Esophagus muscularis mucosa (tissue), 4 donors: ENCODE data around the gene PID1. TPM values are rescaled to one million over a fixed set of nuclear protein-coding genes. Genes with fewer than 3 reads are reported as not detected.

Source experiments
- DNase-seq: peaks from one replicate; pipeline ENCODE4 v3.0.0-alpha.2; 2017; ENCODE audit errors: extremely low spot score
- H3K27ac ChIP-seq, 4 donors: fragments of 200-600 bp; sonication (generic); replicated peaks in 1 of 4; 1 replicate in 3 of 4; 2 replicates in 1 of 4; pipeline ENCODE4 v1.5.1; 2016 to 2019; ENCODE audit warnings: mild to moderate bottlenecking in 1 of 4
- H3K27me3 ChIP-seq, 4 donors: fragments of 200-600 bp; sonication (generic); one replicate each; pipeline versions ENCODE4 v1.5.1 to v1.6.0; 2016 to 2019
- H3K36me3 ChIP-seq, 4 donors: fragments of 200-600 bp; sonication (generic); one replicate each; pipeline ENCODE4 v1.5.1; 2016 to 2019
- H3K4me1 ChIP-seq, 4 donors: fragments of 200-600 bp; sonication (generic); one replicate each; pipeline ENCODE4 v1.5.1; 2016 to 2019
- H3K4me3 ChIP-seq, 4 donors: fragments of 200-600 bp; sonication (generic); 1 replicate in 2 of 4; 2 replicates in 2 of 4; pipeline ENCODE4 v1.5.1; 2016 to 2019; ENCODE audit warnings: mild to moderate bottlenecking in 4 of 4, moderate library complexity in 1 of 4
- H3K9me3 ChIP-seq, 4 donors: fragments of 200-600 bp; sonication (generic); 1 replicate in 3 of 4; 2 replicates in 1 of 4; pipeline ENCODE4 v1.5.1; 2016 to 2019
- EP300 ChIP-seq: sonication (generic); formaldehyde crosslinking; IDR thresholded peaks from one replicate; pipeline ENCODE4 v1.6.1; 2017; ENCODE audit warnings: antibody characterized with exemption
- POLR2A ChIP-seq: fragments of 450-650 bp; IDR thresholded peaks from one replicate; pipeline ENCODE4 v1.6.1; 2017; ENCODE audit warnings: antibody characterized with exemption, moderate library complexity, mild to moderate bottlenecking, low read depth
- POLR2AphosphoS5 ChIP-seq, 2 donors: sonication (generic); formaldehyde crosslinking; IDR thresholded peaks; one replicate each; pipeline ENCODE4 v1.6.1; 2017; ENCODE audit warnings: antibody characterized with exemption in 2 of 2
- WGBS: methylation state at CpG from one replicate; pipeline ENCODE4 v1.1.5; 2018; 5-methylcytosine and 5-hydroxymethylcytosine counted together
- intact Hi-C: fragments of 100-400 bp; cut with DNase I; formaldehyde crosslinking; loops from one replicate; pipeline ENCODE4 v1.15.1; 2023
- total RNA-seq, 4 donors: library from RNA; depleted of rRNA; stranded (reverse); fragments of >200 nt; gene quantifications; one replicate each; pipeline versions ENCODE4 v1.1.0 to v1.2.1, GENCODE V29; 2016
- TF ChIP-seq, protein P1 (sequence below), 3 experiments: fragments of 200-600 bp in 2 of 3; fragments of 450-650 bp in 1 of 3; sonication (generic) in 2 of 3; IDR thresholded peaks; one replicate each; pipeline ENCODE4 v1.5.1; 2017 to 2019; ENCODE audit warnings: antibody characterized with exemption in 3 of 3, mild to moderate bottlenecking in 2 of 3, moderate library complexity in 1 of 3

PID1 gene
- total RNA-seq, 4 donors from 2014 or later, result 48.2 to 68.7 (median 55.4) TPM

DNA sequence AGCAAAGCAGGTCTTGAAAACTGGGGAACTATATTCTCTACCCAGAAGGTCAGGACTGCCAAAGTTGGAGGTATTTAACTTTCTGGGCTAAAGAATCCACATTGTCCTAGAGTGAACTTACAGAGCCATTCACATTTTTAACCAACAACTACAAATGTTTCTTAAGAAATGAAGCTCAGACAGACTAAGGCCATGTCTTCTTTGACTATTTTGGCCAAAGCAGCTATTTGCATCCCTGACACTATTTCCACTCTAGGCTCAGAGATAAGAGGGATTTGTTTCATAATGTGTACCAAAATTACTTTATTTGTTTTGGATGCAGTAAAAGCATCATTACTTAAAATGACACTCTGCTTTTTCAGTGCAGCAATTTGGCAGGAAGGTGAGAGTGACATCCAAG, 18.1 kb downstream of the PID1 start:
- Histone ChIP-seq H3K27ac (no peak overlapping the region), H3K36me3 (no peaks in the 10 kb centered on the region), H3K27me3 (no peaks in the 10 kb centered on the region), H3K9me3 (no peaks in the 10 kb centered on the region), H3K4me3 (no peak overlapping the region), H3K4me1 (peaks cover 0 to 18% (median 7%) of the 10 kb centered on the region in 4 donors)
- TF ChIP-seq POLR2A (no peak), POLR2AphosphoS5 (IDR thresholded peaks at IDR 0.05) (no peak), EP300 (no peak)
- TF ChIP-seq, protein P1, sequence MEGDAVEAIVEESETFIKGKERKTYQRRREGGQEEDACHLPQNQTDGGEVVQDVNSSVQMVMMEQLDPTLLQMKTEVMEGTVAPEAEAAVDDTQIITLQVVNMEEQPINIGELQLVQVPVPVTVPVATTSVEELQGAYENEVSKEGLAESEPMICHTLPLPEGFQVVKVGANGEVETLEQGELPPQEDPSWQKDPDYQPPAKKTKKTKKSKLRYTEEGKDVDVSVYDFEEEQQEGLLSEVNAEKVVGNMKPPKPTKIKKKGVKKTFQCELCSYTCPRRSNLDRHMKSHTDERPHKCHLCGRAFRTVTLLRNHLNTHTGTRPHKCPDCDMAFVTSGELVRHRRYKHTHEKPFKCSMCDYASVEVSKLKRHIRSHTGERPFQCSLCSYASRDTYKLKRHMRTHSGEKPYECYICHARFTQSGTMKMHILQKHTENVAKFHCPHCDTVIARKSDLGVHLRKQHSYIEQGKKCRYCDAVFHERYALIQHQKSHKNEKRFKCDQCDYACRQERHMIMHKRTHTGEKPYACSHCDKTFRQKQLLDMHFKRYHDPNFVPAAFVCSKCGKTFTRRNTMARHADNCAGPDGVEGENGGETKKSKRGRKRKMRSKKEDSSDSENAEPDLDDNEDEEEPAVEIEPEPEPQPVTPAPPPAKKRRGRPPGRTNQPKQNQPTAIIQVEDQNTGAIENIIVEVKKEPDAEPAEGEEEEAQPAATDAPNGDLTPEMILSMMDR (IDR thresholded peaks at IDR 0.05), result no peak
- no peak for DNase-seq
- intact Hi-C loops, result no loop called here

DNA sequence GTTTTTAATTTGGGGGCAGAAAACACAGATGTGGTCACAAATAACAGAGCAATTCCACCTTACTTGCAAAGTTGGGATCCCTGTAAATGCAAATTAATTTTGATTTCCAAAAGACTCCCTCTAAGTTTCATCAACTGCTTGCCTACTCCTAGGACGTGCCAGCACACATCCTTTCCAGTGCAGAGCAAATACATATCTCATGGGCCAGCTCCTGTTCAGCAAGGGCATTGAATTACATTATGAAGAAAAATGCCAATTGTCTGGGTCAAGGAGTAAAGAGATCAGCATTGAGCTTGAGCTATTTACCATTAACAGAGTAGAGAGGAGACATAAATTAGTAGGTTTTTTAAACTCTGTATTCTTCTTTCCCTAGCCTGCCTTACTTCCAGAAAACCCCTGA, 18.8 kb downstream of the PID1 start:
- Histone ChIP-seq H3K4me3 (no peak overlapping the region), H3K27ac (peak overlapping the region in 1 of 4 donors; percentile 10)

DNA sequence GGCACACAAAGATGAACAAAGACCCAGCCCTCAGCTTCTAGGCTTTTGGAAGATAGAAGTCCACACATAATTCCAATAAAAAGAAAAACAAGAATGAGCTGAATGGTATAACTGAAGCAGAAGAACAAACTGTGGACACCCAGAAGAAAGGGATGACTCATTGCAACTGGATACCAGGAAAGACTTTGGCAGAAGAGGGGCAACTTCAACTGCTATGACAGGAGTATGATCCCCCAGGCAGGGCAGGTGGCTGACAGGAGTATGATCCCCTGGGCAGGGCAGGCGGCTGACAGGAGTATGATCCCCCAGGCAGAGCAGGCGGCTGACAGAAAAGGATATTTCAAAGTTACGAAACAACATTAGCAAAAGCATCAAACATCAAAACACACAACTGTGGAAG, 21.6 kb downstream of the PID1 start:
- Histone ChIP-seq H3K36me3 (no peaks in the 10 kb centered on the region), H3K4me1 (peaks cover 0 to 14% (median 5%) of the 10 kb centered on the region in 4 donors), H3K9me3 (no peaks in the 10 kb centered on the region), H3K27me3 (no peaks in the 10 kb centered on the region), H3K4me3 (no peak overlapping the region), H3K27ac (no peak overlapping the region)
- no peak for DNase-seq
- 77% methylated on average over 3 of the region's 3 CpGs for WGBS
- TF ChIP-seq POLR2A (no peak), POLR2AphosphoS5 (IDR thresholded peaks at IDR 0.05) (no peak), EP300 (no peak)
- intact Hi-C loops, result no loop called here

More for the DNA sequence above, 18.8 kb downstream of the PID1 start:
- peaks cover 0 to 17% (median 6%) of the 10 kb centered on the region in 4 donors for H3K4me1 ChIP-seq
- H3K9me3 ChIP-seq, result no peaks in the 10 kb centered on the region
- no peak for TF ChIP-seq POLR2AphosphoS5 (IDR thresholded peaks at IDR 0.05)
- TF ChIP-seq, protein P1 (IDR thresholded peaks at IDR 0.05), result no peak
- no peak for TF ChIP-seq EP300
- no peak for TF ChIP-seq POLR2A
- no peaks in the 10 kb centered on the region for H3K36me3 ChIP-seq
- 68% methylated on average over 1 of the region's 1 CpG for WGBS
- no peak for DNase-seq
- H3K27me3 ChIP-seq, result no peaks in the 10 kb centered on the region
- intact Hi-C loops, result no loop called here

DNA sequence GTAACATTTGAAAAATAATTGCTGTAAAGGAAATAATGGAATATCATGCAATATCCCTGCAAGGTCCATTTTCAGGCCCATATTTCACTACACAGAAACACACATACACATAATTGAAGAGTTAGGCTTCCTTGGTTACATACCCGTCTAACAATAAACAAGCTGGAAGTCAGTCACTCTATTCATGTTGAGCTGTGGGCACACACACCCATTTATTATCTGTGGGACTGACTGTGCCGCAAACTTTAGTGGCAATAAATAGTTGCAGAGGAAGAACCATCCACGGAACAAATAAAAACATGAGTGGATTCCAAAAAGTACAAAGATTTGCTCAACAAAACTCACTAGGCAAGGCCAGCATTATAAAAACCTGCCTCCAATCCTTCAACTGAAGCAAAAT, 24.8 kb downstream of the PID1 start:
- no peak overlapping the region for H3K4me3 ChIP-seq
- H3K27me3 ChIP-seq, result no peaks in the 10 kb centered on the region
- no peak overlapping the region for H3K27ac ChIP-seq
- DNase-seq, result no peak
- intact Hi-C loops, result no loop called here
- H3K36me3 ChIP-seq, result no peaks in the 10 kb centered on the region
- H3K9me3 ChIP-seq, result peaks cover 0 to 12% (median 0%) of the 10 kb centered on the region in 4 donors
- WGBS, result 83% methylated on average over 3 of the region's 3 CpGs
- no peak for TF ChIP-seq POLR2AphosphoS5 (IDR thresholded peaks at IDR 0.05)
- TF ChIP-seq EP300, result no peak
- no peaks in the 10 kb centered on the region for H3K4me1 ChIP-seq

DNA sequence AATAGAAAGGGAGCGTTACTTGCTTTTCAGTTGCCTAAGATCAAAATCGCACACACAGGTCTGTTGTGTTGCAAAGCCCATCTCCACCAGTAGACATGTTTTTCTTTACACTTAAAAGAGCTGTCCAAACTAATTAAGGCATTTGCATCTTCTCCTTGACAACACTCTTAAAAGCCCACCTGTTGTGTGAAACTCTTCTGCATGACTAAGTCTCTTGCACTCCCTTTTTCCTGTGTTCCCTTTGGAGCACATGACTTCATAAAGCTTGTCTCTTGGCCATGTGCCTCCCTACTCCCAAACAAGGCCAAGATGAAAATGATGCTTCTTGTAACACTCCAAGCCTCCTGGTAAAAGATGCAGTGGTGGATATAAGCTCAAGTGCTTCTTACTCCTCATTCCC, 26.1 kb downstream of the PID1 start:
- H3K4me1 ChIP-seq, result no peaks in the 10 kb centered on the region
- no peak overlapping the region for H3K4me3 ChIP-seq
- H3K27ac ChIP-seq, result no peak overlapping the region
- TF ChIP-seq, protein P1 (IDR thresholded peaks at IDR 0.05), result no peak
- TF ChIP-seq POLR2A, result no peak
- H3K36me3 ChIP-seq, result no peaks in the 10 kb centered on the region
- intact Hi-C loops, result no loop called here
- DNase-seq, result no peak
- peaks cover 0 to 25% (median 4%) of the 10 kb centered on the region in 4 donors for H3K9me3 ChIP-seq
- no peaks in the 10 kb centered on the region for H3K27me3 ChIP-seq
- 86% methylated on average over 2 of the region's 2 CpGs for WGBS

DNA sequence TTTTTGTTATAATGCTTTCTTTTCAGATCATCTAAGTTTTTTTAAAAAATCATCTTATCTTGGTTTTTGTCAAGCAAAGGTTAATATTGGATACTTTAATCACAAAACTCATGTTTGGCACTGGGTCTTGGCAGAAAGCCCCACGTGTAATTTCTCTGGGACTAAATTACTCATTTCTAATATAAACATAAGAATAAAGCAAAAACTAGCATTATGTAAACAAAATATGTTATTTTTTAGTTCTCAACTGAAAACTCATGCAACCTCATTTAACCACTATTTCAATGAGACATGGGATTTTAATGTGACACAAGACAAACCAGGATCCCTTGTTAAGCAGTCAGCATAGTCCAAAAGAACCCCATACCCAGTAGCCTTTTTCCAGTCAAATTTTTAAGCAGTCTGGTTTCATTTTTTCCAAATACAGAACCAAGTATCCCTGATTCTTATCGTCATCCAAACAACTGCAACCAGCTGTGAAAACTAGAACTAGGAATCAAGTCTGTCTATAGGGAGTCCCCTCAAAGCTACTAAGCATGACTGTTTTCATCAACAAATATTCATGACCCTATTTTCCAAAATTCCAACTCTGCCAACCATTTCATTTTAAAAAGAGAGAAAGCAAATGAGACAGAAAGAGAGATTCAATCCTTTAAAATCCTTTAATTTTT, 27.1 kb downstream of the PID1 start:
- Histone ChIP-seq H3K27me3 (no peaks in the 10 kb centered on the region), H3K4me1 (no peaks in the 10 kb centered on the region), H3K9me3 (peaks cover 0 to 30% (median 4%) of the 10 kb centered on the region in 4 donors), H3K4me3 (no peak overlapping the region), H3K27ac (no peak overlapping the region), H3K36me3 (no peaks in the 10 kb centered on the region)
- no peak for TF ChIP-seq POLR2A
- TF ChIP-seq EP300, result no peak
- no peak for TF ChIP-seq POLR2AphosphoS5 (IDR thresholded peaks at IDR 0.05)
- TF ChIP-seq, protein P1 (IDR thresholded peaks at IDR 0.05), result no peak
- intact Hi-C loops, result no loop called here
- no peak for DNase-seq
- 42% methylated on average over 2 of the region's 2 CpGs for WGBS
